AG09309 (cell line): ENCODE data around the gene VOPP1.

Experiments used
- DNase-seq: peaks from one replicate; pipeline ENCODE4 v3.0.0-alpha.2; 2010; ENCODE audit warnings: low read depth
- H3K4me3 ChIP-seq: 2 replicates; pipeline ENCODE4 v1.5.1; 2011; ENCODE audit warnings: mild to moderate bottlenecking, low read depth, low read length, moderate library complexity; ENCODE audit not compliant: control insufficient read depth
- CTCF ChIP-seq: IDR thresholded peaks from 2 replicates; pipeline ENCODE4 v1.5.1; 2011; ENCODE audit warnings: mild to moderate bottlenecking, low read depth, low read length, inconsistent platforms; ENCODE audit not compliant: insufficient read depth, control insufficient read depth; ENCODE audit errors: missing control alignments

The VOPP1 gene

GRCh38 chr7:55563596-55564325 is 8.5 kb downstream of the VOPP1 start:
- no peak for TF ChIP-seq CTCF
- no peak for DNase-seq
- no peak overlapping the region for H3K4me3 ChIP-seq

GRCh38 chr7:55561690-55562089 is 10.6 kb downstream of the VOPP1 start:
- DNase-seq: no peak
- TF ChIP-seq CTCF: no peak

GRCh38 chr7:55558962-55559920 is 13.1 kb downstream of the VOPP1 start:
- H3K4me3 ChIP-seq: no peak overlapping the region
- TF ChIP-seq CTCF: no peak
- DNase-seq: no peak

More at GRCh38 chr7:55561690-55562089, 10.6 kb downstream of the VOPP1 start:
- no peak overlapping the region for H3K4me3 ChIP-seq

- no peak for DNase-seq
- no peak for TF ChIP-seq CTCF
- H3K4me3 ChIP-seq: no peak overlapping the region
These were observed 14.6 kb downstream of the VOPP1 start for GRCh38 chr7:55557666-55558188.

GRCh38 chr7:55556492-55556891 is 15.8 kb downstream of the VOPP1 start:
- no peak for DNase-seq
- H3K4me3 ChIP-seq: no peak overlapping the region
- no peak for TF ChIP-seq CTCF

GRCh38 chr7:55556031-55556430 is 16.3 kb downstream of the VOPP1 start:
- no peak for TF ChIP-seq CTCF
- no peak overlapping the region for H3K4me3 ChIP-seq
- no peak for DNase-seq
